Measurements from ENCODE around the gene CHPT1.

CHPT1 gene

GRCh38 chr12:101768781-101769180 is 71.3 kb downstream of the CHPT1 start:
- DNase-seq = no peak

GRCh38 chr12:101769865-101770264 is 72.4 kb downstream of the CHPT1 start:
- DNase-seq = no peak

DNA sequence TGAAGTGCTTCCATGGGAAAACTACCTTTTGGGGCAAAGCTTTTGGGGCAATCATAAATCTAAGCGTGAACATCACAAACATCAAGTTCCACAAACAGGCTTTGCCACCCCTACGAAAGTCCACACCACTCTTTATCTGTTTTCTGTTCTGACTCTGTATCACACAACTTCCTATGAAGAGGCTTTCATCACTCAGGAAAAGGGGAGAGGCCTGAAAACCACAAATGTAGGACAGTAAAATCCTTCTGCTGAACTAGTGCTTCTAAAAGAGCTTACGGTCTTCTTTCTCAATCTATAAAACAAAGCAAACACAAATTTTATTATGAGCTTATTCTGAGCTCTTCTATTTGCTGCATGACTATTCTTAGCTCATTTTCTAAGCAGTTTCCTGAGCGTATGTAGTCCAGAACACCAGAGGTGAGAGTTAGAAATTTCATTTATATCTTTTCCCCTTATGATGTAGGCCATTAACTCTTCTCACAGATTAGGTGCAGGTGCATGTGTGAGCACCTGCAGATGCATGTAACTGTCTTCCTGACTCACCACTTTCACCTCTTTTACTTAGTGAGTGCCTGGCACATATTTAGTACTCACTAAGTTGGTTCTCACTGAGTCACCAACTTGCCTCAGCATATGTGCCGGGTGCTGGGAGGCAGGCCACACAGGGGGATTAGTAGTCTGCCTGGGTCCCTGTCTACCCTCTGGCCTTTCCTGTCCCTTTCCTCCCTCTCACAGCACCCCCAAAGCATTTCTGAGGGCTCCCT is 74.8 kb downstream of the CHPT1 start:
- no peak for DNase-seq

DNA sequence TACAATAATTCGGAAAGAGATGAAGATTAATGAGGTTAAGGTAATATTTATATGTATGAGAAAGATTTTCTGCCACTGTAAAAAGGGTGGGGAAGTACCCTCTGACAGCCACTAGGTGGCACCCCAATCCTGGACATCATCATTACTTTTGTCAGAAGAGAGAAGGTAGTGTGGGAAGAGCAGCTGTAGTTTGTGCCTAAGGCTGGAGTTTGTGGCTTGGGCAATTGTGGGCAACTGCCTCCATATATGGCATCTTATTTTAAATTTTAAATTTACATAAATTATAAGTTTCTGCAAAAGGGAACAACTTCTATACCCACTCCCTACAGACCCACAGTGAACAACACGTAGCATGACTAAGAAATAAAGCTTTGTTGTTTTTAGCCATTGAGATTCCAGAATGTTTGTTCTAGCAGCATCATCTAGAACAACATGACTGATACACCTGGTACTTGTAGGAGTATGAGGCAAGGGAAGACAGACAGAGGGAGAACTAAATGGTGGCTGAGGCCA is 76.3 kb downstream of the CHPT1 start:
- peak; percentile 69 for DNase-seq

DNA sequence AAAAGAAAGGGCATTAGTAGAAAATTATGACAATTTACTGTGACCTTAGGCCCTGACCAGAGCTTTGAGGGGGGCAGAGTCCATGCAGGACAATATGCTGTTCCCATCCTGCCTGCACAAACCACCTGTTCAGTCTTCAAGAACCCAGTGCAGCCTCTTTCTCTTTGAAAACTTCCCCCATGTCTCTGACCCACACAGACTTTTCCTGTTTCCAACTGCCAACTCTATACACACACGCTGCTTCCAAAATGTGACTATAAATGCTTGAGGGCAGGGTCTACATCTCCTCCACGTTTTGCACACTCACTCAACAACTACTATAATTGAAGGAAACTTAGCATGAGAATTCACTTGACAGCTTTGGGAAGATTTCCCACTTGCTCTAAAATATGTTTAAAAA is 78.4 kb downstream of the CHPT1 start:
- DNase-seq = no peak

DNA sequence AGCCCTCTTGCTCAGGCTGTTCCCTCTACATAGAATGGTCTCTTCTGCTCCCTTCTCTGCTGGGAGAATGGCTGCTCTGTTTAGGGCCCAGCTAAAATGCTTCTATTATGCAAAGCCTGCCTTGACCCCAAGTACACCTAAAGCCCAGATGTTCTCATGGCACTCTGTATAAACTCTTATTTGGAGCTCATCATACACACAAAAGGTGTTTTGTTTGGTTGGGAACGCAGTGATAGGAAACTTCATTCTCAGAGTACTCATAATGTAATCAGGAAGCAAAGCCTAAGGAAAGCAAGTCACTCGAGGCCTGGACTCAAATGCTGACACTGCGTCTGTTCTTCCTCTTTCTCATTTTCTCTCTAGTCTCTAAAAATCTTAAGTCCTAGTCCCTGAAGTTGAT is 80.0 kb downstream of the CHPT1 start:
- DNase-seq = no peak

DNA sequence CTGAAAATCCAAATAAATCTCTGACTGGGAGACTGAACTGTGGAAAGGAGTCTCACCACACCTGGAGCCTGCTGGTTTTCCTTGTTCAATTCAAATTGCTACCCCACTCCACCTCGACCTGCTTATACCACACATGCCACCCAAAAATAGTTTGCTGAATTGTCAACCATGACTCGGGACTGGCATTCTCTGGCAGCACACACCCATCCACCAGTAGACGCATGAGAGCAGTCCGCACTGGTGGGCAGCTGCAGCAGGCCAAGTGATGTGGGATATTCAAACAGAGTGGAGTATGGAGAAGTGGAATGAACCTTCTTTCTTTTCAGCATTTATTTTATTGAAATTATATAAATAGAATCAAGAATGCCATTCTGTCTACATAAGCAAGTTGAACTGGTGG is 80.5 kb downstream of the CHPT1 start:
- DNase-seq = no peak

Measured in activated CD4-positive, CD25-positive, alpha-beta regulatory T cell treated with anti-CD3 and anti-CD28 coated beads, Interleukin-2, amount 50 U/mL, for 72 hours (primary cell).